Body of pancreas (tissue), 4 donors: ENCODE data around the gene FAM193A. TPM values are rescaled to one million over a fixed set of nuclear protein-coding genes. Genes with fewer than 3 reads are reported as not detected.

Experiments used
- ATAC-seq: fragments of 150-250 bp; one replicate; pipeline ENCODE4 v1.9.1; 2016
- DNase-seq, 4 donors: peaks; one replicate each; pipeline ENCODE4 v3.0.0-alpha.2; 2019
- H3K27ac ChIP-seq, 4 donors: fragments of 200-600 bp; sonication (generic); 1 replicate in 3 of 4; 2 replicates in 1 of 4; pipeline versions ENCODE4 v1.5.1 to v1.6.1; 2016 to 2019; ENCODE audit warnings: mild to moderate bottlenecking in 1 of 4, mixed read lengths in 1 of 4, moderate library complexity in 1 of 4
- H3K27me3 ChIP-seq, 2 donors: fragments of 200-600 bp; sonication (generic); one replicate each; pipeline ENCODE4 v1.6.0; 2016; ENCODE audit warnings: mild to moderate bottlenecking in 1 of 2
- H3K36me3 ChIP-seq, 2 donors: fragments of 200-600 bp; sonication (generic); replicated peaks in 1 of 2; 2 replicates each; pipeline ENCODE4 v1.5.1; 2016; ENCODE audit warnings: low read depth in 2 of 2; ENCODE audit not compliant: insufficient read depth in 1 of 2
- H3K4me1 ChIP-seq: fragments of 200-600 bp; sonication (generic); one replicate; pipeline ENCODE4 v1.6.0; 2016
- H3K4me3 ChIP-seq, 2 donors: fragments of 200-600 bp; sonication (generic); 1 replicate in 1 of 2; 2 replicates in 1 of 2; pipeline ENCODE4 v1.5.1; 2016 to 2019
- H3K9me3 ChIP-seq, 3 donors: fragments of 200-600 bp; sonication (generic); 1 replicate in 2 of 3; 2 replicates in 1 of 3; pipeline ENCODE4 v1.5.1; 2016
- CTCF ChIP-seq, 7 experiments: fragments of 450-650 bp in 4 of 7; fragments of 200-600 bp in 3 of 7; sonication (generic) in 3 of 7; IDR thresholded peaks; one replicate each; pipeline ENCODE4 v1.5.1; 2016 to 2019; ENCODE audit warnings: antibody characterized with exemption in 7 of 7
- POLR2A ChIP-seq, 3 donors: fragments of 450-650 bp; IDR thresholded peaks; one replicate each; pipeline ENCODE4 v1.6.1; 2016; ENCODE audit warnings: antibody characterized with exemption in 3 of 3, mild to moderate bottlenecking in 2 of 3
- WGBS, 2 donors: methylation state at CpG; one replicate each; pipeline ENCODE4 v1.1.5; 2017; 5-methylcytosine and 5-hydroxymethylcytosine counted together
- intact Hi-C: fragments of 100-400 bp; cut with DNase I; formaldehyde crosslinking; loops from one replicate; pipeline ENCODE4 v1.15.1; 2023
- total RNA-seq, 2 donors: library from RNA; depleted of rRNA; stranded (reverse); fragments of >200 nt; gene quantifications; one replicate each; pipeline ENCODE4 v1.1.0, GENCODE V29; 2016

FAM193A gene
- total RNA-seq, 2 donors from 2014 or later: 14.8 to 22.7 TPM

- intact Hi-C loops: no loop called here
- peak in 1 of 4 donors; percentile 54 for DNase-seq
- H3K4me3 ChIP-seq: no peak overlapping the region
- peaks cover 12% of the 10 kb centered on the region for H3K4me1 ChIP-seq
- H3K27ac ChIP-seq: no peak overlapping the region
- H3K27me3 ChIP-seq: no peaks in the 10 kb centered on the region
- ATAC-seq: no peak
- H3K9me3 ChIP-seq: no peaks in the 10 kb centered on the region
- 83 to 97% methylated on average over 9 of the region's 9 CpGs for WGBS, 2 donors
- no peak for TF ChIP-seq CTCF (IDR thresholded peaks at IDR 0.05)
- TF ChIP-seq POLR2A (IDR thresholded peaks at IDR 0.05): no peak
- peaks cover 0 to 25% of the 10 kb centered on the region in 2 donors for H3K36me3 ChIP-seq
Measured at GRCh38 chr4:2497931-2498330, 38.5 kb upstream of the FAM193A start.

GRCh38 chr4:2500547-2500946 is 35.9 kb upstream of the FAM193A start:
- no peak overlapping the region for H3K27ac ChIP-seq
- intact Hi-C loops: no loop called here
- H3K4me1 ChIP-seq: no peaks in the 10 kb centered on the region
- ATAC-seq: no peak
- peaks cover 0 to 25% of the 10 kb centered on the region in 2 donors for H3K36me3 ChIP-seq
- DNase-seq: no peak
- no peaks in the 10 kb centered on the region for H3K9me3 ChIP-seq
- no peak for TF ChIP-seq CTCF (IDR thresholded peaks at IDR 0.05)
- no peak for TF ChIP-seq POLR2A (IDR thresholded peaks at IDR 0.05)
- no peak overlapping the region for H3K4me3 ChIP-seq
- WGBS, 2 donors: 80 to 87% methylated on average over 2 of the region's 2 CpGs
- no peaks in the 10 kb centered on the region for H3K27me3 ChIP-seq

GRCh38 chr4:2501034-2501594 is 35.3 kb upstream of the FAM193A start:
- DNase-seq (no peak), ATAC-seq (no peak)
- Histone ChIP-seq H3K4me1 (no peaks in the 10 kb centered on the region), H3K4me3 (no peak overlapping the region), H3K27ac (no peak overlapping the region), H3K27me3 (no peaks in the 10 kb centered on the region), H3K9me3 (no peaks in the 10 kb centered on the region), H3K36me3 (peaks cover 0 to 25% of the 10 kb centered on the region in 2 donors)
- WGBS, 2 donors: 92 to 93% methylated on average over 7 of the region's 7 CpGs
- no peak for TF ChIP-seq CTCF (IDR thresholded peaks at IDR 0.05)
- no peak for TF ChIP-seq POLR2A (IDR thresholded peaks at IDR 0.05)
- intact Hi-C loops: no loop called here

GRCh38 chr4:2503809-2504208 is 32.6 kb upstream of the FAM193A start:
- no peak for ATAC-seq
- TF ChIP-seq CTCF (IDR thresholded peaks at IDR 0.05) (no peak), POLR2A (IDR thresholded peaks at IDR 0.05) (no peak)
- Histone ChIP-seq H3K4me1 (no peaks in the 10 kb centered on the region), H3K4me3 (no peak overlapping the region), H3K27ac (no peak overlapping the region), H3K9me3 (no peaks in the 10 kb centered on the region), H3K36me3 (peaks cover 0 to 17% of the 10 kb centered on the region in 2 donors), H3K27me3 (no peaks in the 10 kb centered on the region)
- 87 to 94% methylated on average over 5 of the region's 5 CpGs for WGBS, 2 donors
- no peak for DNase-seq
- intact Hi-C loops: no loop called here

- 87 to 91% methylated on average over 4 of the region's 4 CpGs for WGBS, 2 donors
- ATAC-seq (no peak), DNase-seq (no peak)
- H3K4me3 ChIP-seq: no peak overlapping the region
- H3K27ac ChIP-seq: no peak overlapping the region
- no peaks in the 10 kb centered on the region for H3K9me3 ChIP-seq
- no peaks in the 10 kb centered on the region for H3K4me1 ChIP-seq
- intact Hi-C loops: no loop called here
- H3K36me3 ChIP-seq: peaks cover 0 to 7% of the 10 kb centered on the region in 2 donors
- TF ChIP-seq CTCF (IDR thresholded peaks at IDR 0.05) (no peak), POLR2A (IDR thresholded peaks at IDR 0.05) (no peak)
- H3K27me3 ChIP-seq: no peaks in the 10 kb centered on the region
Measured at GRCh38 chr4:2507259-2507658, 29.2 kb upstream of the FAM193A start.
